ENCODE results near the gene MCRIP1.

MCRIP1 gene

DNA sequence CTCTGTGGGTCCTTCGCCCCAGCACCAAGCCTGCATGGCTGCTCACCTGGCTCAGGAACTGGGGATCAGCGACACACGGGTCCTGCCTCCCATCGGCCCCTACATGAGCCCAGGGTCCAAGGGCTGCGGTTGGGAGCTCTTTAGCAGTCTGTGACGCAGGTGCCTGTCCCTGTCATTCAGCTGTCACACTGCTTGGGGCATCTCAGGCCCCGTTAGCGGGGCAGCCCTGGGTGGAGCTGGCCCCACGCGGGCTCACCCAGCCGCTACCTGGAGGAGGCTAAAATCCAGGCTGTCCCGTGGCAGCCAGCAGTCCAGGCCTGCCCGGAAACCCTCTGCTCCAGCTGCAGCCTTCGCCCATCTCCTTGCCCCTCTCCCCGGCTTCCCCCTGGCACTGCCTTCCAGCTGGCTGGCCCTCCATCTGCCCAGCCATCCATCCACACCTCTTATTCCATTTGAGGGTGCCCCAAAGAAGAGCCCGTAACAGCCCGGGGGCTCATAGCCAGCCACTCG lies 25.8 kb downstream of the MCRIP1 start:
- no peak for DNase-seq (ENCODE audit: low read depth)
- TF ChIP-seq, protein P1, sequence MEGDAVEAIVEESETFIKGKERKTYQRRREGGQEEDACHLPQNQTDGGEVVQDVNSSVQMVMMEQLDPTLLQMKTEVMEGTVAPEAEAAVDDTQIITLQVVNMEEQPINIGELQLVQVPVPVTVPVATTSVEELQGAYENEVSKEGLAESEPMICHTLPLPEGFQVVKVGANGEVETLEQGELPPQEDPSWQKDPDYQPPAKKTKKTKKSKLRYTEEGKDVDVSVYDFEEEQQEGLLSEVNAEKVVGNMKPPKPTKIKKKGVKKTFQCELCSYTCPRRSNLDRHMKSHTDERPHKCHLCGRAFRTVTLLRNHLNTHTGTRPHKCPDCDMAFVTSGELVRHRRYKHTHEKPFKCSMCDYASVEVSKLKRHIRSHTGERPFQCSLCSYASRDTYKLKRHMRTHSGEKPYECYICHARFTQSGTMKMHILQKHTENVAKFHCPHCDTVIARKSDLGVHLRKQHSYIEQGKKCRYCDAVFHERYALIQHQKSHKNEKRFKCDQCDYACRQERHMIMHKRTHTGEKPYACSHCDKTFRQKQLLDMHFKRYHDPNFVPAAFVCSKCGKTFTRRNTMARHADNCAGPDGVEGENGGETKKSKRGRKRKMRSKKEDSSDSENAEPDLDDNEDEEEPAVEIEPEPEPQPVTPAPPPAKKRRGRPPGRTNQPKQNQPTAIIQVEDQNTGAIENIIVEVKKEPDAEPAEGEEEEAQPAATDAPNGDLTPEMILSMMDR (IDR thresholded peaks at IDR 0.05; ENCODE audit: low read length, missing control alignments) = no peak
- H3K4me3 ChIP-seq (replicated peaks; ENCODE audit: low read depth, low read length) = no peak overlapping the region

DNA sequence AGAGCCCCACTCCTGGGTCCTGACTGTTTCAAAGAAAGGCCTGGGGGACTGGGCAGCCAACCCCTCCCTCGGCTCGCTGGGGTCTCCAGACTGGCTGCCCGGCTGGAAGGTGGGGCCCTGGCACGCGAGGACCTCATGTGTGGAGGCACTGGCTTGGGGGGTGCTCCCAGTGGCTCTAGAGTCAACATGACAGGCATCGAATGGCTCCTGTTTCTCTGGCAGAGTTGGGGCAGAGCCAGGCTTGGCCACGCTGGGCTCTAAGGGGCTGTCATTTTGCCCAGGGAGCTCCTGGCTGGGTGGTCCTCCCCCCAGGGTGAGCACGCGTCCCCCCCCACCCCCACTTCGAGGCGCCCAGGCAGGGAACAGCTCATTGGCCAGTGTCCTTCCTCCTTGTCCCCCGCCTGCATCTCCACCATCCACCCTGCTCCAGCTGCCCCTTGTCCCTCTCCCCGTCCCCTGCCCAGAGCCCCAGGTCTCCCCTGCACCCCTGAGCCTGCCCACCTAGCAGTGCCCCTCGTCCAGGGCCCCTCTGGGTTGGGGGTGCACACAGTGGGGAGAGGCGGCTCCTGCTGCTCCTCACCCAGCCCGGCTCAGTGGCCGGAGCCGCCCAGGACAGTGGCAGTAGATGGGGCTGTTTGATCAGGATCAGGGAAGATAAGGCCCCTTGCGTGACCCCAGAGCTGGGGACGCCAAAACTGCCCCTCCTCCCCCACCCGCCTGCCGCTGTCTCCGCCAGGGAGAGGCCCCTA lies 26.5 kb downstream of the MCRIP1 start:
- DNase-seq (ENCODE audit: low read depth) = no peak
- no peak overlapping the region for H3K4me3 ChIP-seq (replicated peaks; ENCODE audit: low read depth, low read length)
- TF ChIP-seq, protein P1 (IDR thresholded peaks at IDR 0.05; ENCODE audit: low read length, missing control alignments) = no peak

DNA sequence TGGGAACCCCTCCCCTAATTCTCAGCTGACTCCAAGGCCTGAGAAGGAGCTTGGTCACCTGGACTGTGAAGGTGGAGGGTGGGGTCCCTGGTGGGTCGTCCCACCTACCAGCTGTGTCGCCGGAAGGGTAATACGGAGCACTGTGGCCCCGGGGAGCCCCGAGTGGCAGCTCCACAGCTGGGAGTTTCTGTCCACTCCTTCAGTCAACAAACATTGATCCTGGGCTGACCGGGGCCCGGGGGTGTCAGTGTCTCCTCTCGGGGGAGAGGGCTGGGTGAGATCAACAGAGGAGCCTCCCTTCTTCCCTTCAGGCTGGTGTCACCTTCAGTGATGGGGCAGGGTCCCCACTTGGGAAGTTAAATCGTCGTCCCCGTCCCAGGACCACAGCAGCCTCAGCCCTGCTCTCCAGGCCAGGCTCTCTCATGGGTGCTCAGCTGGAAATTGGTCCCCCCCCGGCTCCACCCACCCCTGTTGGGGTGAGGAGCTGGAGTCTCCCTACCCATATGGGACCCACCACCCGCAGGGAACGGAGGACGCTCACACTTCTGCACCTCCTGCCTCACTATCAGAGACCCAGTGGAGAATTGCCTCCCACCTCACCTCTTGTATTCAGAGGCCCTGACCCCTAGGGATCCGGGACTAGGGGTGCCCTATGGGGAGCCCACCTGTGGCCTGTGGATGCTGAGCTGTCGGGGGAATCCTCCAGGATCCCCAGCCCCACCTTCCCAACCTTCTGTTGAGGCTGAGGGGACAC lies 27.2 kb downstream of the MCRIP1 start:
- H3K4me3 ChIP-seq (replicated peaks; ENCODE audit: low read depth, low read length) = no peak overlapping the region
- TF ChIP-seq, protein P1 (IDR thresholded peaks at IDR 0.05; ENCODE audit: low read length, missing control alignments) = no peak
- no peak for DNase-seq (ENCODE audit: low read depth)

DNA sequence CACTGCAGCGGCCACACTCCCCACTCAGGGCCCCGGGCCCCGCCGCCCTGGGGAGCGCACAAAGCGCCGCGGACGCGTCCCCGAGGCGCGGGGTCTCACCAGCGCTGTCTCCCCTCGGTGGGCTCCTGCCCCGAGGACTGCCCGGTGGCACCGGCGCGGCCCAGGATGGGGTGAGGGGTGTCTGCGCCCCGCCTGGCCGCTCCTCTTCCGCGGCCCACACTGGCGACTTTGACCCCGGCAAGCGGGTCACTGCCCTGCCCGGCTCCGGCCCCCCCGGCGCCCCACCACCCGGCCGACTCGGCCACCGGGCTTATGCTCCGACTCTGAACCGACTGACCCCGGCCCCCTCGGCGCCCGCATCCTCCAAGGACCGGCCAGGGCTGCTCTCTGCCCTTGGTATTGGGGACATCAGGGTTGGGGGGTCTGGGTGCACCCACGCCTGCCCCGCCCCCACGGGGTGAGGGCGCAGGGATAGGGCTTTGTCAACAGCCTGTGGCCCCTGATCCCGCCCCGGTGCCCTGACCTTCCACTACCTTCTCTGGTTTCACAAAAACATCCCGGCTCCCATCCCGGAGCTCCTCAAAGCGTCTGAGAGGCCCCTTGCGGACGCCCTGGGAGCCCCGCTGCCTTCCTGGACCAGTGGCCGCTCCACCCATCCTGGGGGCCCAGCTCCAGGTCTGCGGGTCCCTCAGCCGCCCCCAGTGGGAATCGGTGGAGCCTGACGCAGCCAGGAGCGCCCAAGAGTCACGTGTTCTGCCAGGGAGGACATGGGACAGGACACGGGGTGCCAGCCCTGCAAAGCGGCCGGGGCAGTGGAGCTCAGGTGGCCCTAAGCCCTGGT lies 28.3 kb downstream of the MCRIP1 start:
- DNase-seq (ENCODE audit: low read depth) = no peak
- TF ChIP-seq, protein P1 (IDR thresholded peaks at IDR 0.05; ENCODE audit: low read length, missing control alignments) = no peak
- H3K4me3 ChIP-seq (replicated peaks; ENCODE audit: low read depth, low read length) = no peak overlapping the region

DNA sequence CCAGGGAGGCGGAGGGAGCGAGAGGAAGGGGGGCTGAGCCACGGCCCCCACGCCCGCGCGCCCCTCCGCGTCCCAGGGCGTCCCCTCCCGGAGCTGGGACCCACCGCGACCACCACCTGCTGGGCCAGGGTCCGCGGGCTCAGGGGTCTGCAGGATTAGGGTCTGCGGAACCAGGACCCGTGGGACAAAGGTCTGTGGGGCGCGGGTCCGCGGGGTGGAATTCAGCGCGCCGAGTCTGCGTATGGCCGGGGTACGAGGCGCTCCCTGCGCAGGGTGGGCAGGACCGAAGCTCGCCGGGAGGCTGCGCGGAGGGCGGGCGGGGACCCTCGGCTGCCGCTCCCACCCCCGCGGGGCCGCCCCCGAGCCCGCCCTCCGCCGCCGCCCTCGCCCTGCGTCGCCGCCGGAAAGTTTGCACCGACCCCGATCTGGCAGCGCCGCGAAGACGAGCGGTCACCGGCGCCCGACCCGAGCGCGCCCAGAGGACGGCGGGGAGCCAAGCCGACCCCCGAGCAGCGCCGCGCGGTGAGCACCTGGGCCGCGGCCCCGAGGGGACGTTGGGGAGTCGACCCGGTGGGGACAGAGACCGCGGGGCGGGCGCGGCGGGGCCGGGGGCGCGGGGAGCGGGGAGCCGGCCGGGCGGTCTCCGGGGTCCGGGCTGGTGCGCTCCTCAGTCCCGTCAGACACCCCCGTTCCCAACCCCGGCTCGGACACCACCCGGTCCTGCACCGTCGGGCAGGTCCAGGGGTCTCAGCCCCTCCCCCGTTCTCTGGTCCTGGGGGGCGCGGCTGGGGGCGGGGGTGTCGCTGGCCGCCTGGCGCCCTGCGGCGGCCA lies 29.1 kb downstream of the MCRIP1 start, which contains the start of gene GCGR:
Gene GCGR, plus strand, starts transcription at position 423 of the 831 bp plus-strand sequence. CDS start 4,869 bp downstream, outside the sequence.
- no peak for DNase-seq (ENCODE audit: low read depth)
- H3K4me3 ChIP-seq (replicated peaks; ENCODE audit: low read depth, low read length) = no peak within 1 kb of the TSS
- TF ChIP-seq, protein P1 (IDR thresholded peaks at IDR 0.05; ENCODE audit: low read length, missing control alignments) = no peak

Data from fibroblast of pulmonary artery (primary cell).